Pancreas (tissue), 10 donors: ENCODE measurements around the gene LACTBL1. TPM values are rescaled to one million over a fixed set of nuclear protein-coding genes. Genes with fewer than 3 reads are reported as not detected.

Experiments used
- ATAC-seq, 4 donors: fragments of 200-7000 bp; cut with Tn5 transposase; one replicate each; pipeline versions ENCODE4 v1.8.0 to v1.9.1; 2020; ENCODE audit warnings: mild to moderate bottlenecking in 4 of 4, moderate library complexity in 4 of 4
- DNase-seq, 6 donors: peaks; one replicate each; pipeline ENCODE4 v3.0.0-alpha.2; 2020
- FAIRE-seq: peaks from 2 replicates; lab custom pipeline; 2012; peaks lifted over from hg19 to GRCh38; lab: Jason Lieb, UNC
- H3K27ac ChIP-seq, 4 donors: fragments of 200-600 bp; sonication (generic); 1 replicate in 3 of 4; 2 replicates in 1 of 4; pipeline versions ENCODE4 v1.5.0 to v1.8.0; 2020
- H3K27me3 ChIP-seq, 4 donors: fragments of 200-600 bp; one replicate each; pipeline ENCODE4 v1.8.0; 2021
- H3K36me3 ChIP-seq, 3 donors: fragments of 200-600 bp; sonication (generic) in 1 of 3; one replicate each; pipeline versions ENCODE4 v1.5.0 to v1.8.0; 2020 to 2021
- H3K4me1 ChIP-seq, 3 donors: fragments of 200-600 bp; one replicate each; pipeline ENCODE4 v1.8.0; 2021
- H3K4me3 ChIP-seq, 4 donors: fragments of 200-600 bp; sonication (generic) in 2 of 4; one replicate each; pipeline versions ENCODE4 v1.5.0 to v1.8.0; 2020 to 2021
- H3K9me3 ChIP-seq, 4 donors: fragments of 200-600 bp; one replicate each; pipeline ENCODE4 v1.8.0; 2021
- WGBS, 2 donors: extraction: QIAGEN DNeasy Blood & Tissue Kit; methylation state at CpG; one replicate each; pipeline ENCODE4 v1.1.7; 2013; 5-methylcytosine and 5-hydroxymethylcytosine counted together
- intact Hi-C, 3 donors: fragments of 100-400 bp; cut with DNase I; formaldehyde crosslinking; loops; one replicate each; pipeline versions ENCODE4 v1.11.1 to v1.14.2; 2022
- polyA plus RNA-seq, 2 donors: library from polyadenylated mRNA; stranded (reverse); fragments of 200-250 nt; gene quantifications; one replicate each; pipeline ENCODE4 v1.2.3, GENCODE V29; 2013
- total RNA-seq, 6 donors: library from RNA; stranded (reverse); fragmentation: NEBNext Ultra II Directional in 4 of 6; extraction: Animal tissue kit (Norgen Biotek cat#: 25700) in 4 of 6; gene quantifications; one replicate each; pipeline versions ENCODE4 v1.2.1 to v1.2.4, GENCODE V29; 2021 to 2023
- TF ChIP-seq, protein P1 (sequence below), 4 donors: fragments of 200-600 bp; sonication (generic) in 3 of 4; IDR thresholded peaks; one replicate each; pipeline versions ENCODE4 v1.5.0 to v1.8.0; 2021; ENCODE audit warnings: antibody characterized with exemption in 4 of 4
- donor health status: healthy with polysubstance abuse.
- donor health status: DM: no; HTN: no; CAD: no; lungs with moderate emphysema.
- donor health status: DM: no; HTN: no; CAD: no.
- donor health status: control.
- donor health status: control.
- donor health status: Bipolar disorder and iron deficiency.
- donor health status: DM: yes; HTN: yes; CAD: no.
- donor health status: DM: no; HTN: no; CAD: no.
- donor health status: DM: no; HTN: no; CAD: no.
- donor health status: DM: yes; HTN: yes; CAD: no.

The LACTBL1 gene
- total and polyA plus RNA-seq, 8 donors: not detected

DNA sequence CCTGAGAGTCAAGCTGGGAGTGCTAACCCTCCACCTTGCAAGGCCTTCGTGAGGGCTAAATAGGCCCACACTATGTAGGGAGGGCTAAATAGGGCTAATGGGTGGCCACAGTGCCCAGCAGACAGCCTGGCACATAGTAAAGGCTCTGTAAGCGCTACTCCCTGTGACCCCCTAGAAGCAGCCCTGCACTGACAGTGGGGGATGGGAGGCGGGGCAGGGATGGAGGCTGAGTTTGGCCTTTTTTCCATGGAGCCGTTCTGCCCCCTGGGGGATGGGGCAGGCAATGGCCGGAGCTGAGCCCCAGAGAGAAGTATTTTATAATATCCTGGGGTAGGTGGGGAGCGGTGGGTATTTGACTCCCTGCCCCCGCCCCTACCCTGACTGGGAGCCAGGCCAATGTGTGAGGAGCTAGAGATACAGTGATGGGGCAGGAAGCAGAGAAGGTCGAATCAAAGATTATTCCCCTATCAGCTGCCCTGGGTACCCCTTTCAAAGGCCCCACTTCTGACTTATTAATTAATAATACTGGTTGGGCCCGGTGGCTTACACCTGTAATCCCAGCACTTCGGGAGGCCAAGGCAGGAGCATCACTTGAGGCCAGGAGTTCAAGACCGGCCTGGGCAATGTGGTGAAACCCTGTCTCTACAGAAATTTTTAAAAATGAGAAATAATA is 42.3 kb downstream of the LACTBL1 start:
- H3K4me3 ChIP-seq: no peak overlapping the region
- H3K4me1 ChIP-seq: no peaks in the 10 kb centered on the region
- no peak overlapping the region for H3K27ac ChIP-seq
- no peaks in the 10 kb centered on the region for H3K36me3 ChIP-seq
- peak in 2 of 6 donors; percentile 36 to 63 for DNase-seq
- no peak for FAIRE-seq
- no peaks in the 10 kb centered on the region for H3K9me3 ChIP-seq
- peak in 3 of 4 donors; percentile 80 to 81 (median 80) for ATAC-seq
- intact Hi-C loops: no loop called here
- TF ChIP-seq, protein P1, sequence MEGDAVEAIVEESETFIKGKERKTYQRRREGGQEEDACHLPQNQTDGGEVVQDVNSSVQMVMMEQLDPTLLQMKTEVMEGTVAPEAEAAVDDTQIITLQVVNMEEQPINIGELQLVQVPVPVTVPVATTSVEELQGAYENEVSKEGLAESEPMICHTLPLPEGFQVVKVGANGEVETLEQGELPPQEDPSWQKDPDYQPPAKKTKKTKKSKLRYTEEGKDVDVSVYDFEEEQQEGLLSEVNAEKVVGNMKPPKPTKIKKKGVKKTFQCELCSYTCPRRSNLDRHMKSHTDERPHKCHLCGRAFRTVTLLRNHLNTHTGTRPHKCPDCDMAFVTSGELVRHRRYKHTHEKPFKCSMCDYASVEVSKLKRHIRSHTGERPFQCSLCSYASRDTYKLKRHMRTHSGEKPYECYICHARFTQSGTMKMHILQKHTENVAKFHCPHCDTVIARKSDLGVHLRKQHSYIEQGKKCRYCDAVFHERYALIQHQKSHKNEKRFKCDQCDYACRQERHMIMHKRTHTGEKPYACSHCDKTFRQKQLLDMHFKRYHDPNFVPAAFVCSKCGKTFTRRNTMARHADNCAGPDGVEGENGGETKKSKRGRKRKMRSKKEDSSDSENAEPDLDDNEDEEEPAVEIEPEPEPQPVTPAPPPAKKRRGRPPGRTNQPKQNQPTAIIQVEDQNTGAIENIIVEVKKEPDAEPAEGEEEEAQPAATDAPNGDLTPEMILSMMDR (IDR thresholded peaks at IDR 0.05): peak in 3 of 4 donors; percentile 24 to 34 (median 28)
- 35 to 38% methylated on average over 11 of the region's 11 CpGs for WGBS, 2 donors
- no peaks in the 10 kb centered on the region for H3K27me3 ChIP-seq

DNA sequence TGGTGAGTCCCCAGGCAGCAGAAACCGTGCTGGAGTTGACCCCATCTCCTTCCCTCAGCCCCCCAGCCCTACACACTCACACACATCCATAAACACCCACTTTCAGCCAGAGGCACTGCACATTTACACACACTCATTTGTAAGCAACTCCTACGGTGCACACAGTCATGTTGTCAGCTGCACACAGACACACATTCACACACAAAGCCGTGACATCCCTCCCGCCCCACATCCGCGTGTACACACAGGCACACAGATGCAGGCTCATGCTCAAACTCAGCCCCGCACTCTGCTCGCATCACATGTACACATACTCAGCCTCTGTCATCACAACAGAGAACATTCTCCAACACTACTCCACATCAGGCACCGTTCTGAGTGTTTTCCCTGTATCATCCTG is 47.6 kb downstream of the LACTBL1 start:
- intact Hi-C loops: no loop called here
- peak in 1 of 6 donors; percentile 38 for DNase-seq
- H3K4me3 ChIP-seq: no peak overlapping the region
- H3K9me3 ChIP-seq: no peaks in the 10 kb centered on the region
- no peaks in the 10 kb centered on the region for H3K36me3 ChIP-seq
- ATAC-seq: no peak
- no peak for FAIRE-seq
- H3K27me3 ChIP-seq: no peaks in the 10 kb centered on the region
- H3K27ac ChIP-seq: no peak overlapping the region
- no peaks in the 10 kb centered on the region for H3K4me1 ChIP-seq
- TF ChIP-seq, protein P1 (IDR thresholded peaks at IDR 0.05): no peak
- WGBS, 2 donors: 51 to 59% methylated on average over 9 of the region's 9 CpGs

DNA sequence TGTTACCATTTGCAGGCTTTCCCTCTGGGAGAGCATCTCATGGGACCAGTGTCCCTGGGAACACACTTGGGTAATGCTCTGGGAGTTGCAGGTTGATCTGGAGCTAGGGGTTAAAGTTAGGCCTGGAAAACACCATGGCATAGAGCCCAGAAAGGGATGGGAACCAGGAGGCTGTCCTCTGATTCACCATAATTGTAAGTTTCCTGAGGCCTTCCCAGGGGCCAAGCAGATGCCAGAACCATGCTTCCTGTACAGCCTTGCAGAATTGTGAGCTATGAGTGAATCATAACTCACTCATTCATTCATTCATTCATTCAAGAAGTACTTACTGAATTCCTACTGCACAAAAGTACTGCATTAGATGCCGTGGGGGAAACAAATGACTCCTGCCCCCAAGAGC is 50.0 kb downstream of the LACTBL1 start:
- FAIRE-seq (no peak), ATAC-seq (no peak), DNase-seq (no peak)
- Histone ChIP-seq H3K27ac (no peak overlapping the region), H3K27me3 (no peaks in the 10 kb centered on the region), H3K9me3 (no peaks in the 10 kb centered on the region), H3K4me1 (no peaks in the 10 kb centered on the region), H3K36me3 (no peaks in the 10 kb centered on the region), H3K4me3 (no peak overlapping the region)
- TF ChIP-seq, protein P1 (IDR thresholded peaks at IDR 0.05): no peak
- intact Hi-C loops: no loop called here
- 92 to 93% methylated on average over 1 of the region's 1 CpG for WGBS, 2 donors

DNA sequence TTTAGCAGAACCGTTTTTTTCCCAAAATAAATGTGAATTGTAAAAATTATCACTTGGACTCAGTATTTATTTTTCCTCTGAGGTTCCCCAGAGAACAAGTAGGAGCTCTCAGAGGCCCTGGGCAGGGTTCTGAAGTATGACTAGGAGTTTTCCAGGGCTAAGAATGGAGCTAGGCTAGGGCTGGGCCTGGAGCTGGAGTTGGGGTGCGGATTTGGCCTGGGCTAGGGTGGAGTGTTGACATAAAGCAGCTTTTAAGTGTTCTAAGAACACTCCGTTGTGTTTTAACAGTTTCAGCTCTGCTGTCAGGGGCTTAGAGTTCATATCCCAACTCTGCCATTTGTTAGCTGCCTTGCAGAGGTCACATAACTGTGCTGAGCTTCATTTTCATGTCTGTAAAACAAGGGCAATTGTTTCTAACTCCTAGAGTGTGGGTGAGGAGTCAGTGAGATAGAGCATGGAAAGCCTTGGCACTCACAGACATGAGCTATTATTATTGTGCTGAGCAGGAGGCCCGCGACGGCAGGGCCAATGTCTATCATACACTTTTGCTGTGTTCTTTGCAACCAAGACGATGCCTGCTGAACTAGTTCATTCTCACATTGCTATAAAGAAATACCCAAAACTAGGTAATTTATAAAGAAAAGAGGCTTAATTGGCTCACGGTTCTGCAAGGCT is 51.1 kb downstream of the LACTBL1 start:
- Histone ChIP-seq H3K4me1 (no peaks in the 10 kb centered on the region), H3K27ac (no peak overlapping the region), H3K36me3 (no peaks in the 10 kb centered on the region), H3K4me3 (no peak overlapping the region), H3K27me3 (no peaks in the 10 kb centered on the region), H3K9me3 (no peaks in the 10 kb centered on the region)
- TF ChIP-seq, protein P1 (IDR thresholded peaks at IDR 0.05): no peak
- intact Hi-C loops: no loop called here
- no peak for ATAC-seq
- 80 to 84% methylated on average over 8 of the region's 8 CpGs for WGBS, 2 donors
- FAIRE-seq: no peak
- DNase-seq: no peak
